SK-N-SH (cell line): ENCODE data around the gene MTCH2. TPM values are rescaled to one million over a fixed set of nuclear protein-coding genes. Genes with fewer than 3 reads are reported as not detected.
"Not testable (repeated sequence)": the region's sequence is repeated elsewhere in the genome, so short reads cannot be mapped to it uniquely, and the experiment has no call there.

Experiments
- CTCF ChIA-PET: fragments of 300-600, 350-600 bp; formaldehyde crosslinking; extraction: SDS; loops from one replicate; lab custom pipeline; 2021; lab: Yijun Ruan, JAX
- POLR2A ChIA-PET: fragments of 350-600 bp; sonication (Branson Sonifier 250); formaldehyde crosslinking; extraction: SDS; loops from one replicate; lab custom pipeline; 2020; ENCODE audit warnings: antibody characterized with exemption, inconsistent platforms; lab: Yijun Ruan, JAX
- DNase-seq: peaks from one replicate; pipeline ENCODE4 v3.0.0; 2012
- H2AFZ ChIP-seq: fragments of 200-600 bp; sonication (generic); 2 replicates; pipeline ENCODE4 v1.8.1; 2016; ENCODE audit warnings: antibody characterized with exemption, mild to moderate bottlenecking, low read depth
- H3F3A ChIP-seq: fragments of 200-600 bp; sonication (generic); replicated peaks from 2 replicates; pipeline ENCODE3; 2016; ENCODE audit warnings: antibody characterized with exemption, mild to moderate bottlenecking; ENCODE audit not compliant: insufficient read depth
- H3K27ac ChIP-seq, 2 experiments: fragments of 200-500 bp in 1 of 2; fragments of 200-600 bp in 1 of 2; sonication (Bioruptor generic) in 1 of 2; sonication (generic), shearing (Covaris generic) in 1 of 2; 2 replicates each; pipeline versions ENCODE4 v1.5.1 to v1.6.1; 2014 to 2016; ENCODE audit warnings: low read depth in 2 of 2, inconsistent platforms in 1 of 2, low read length in 1 of 2, mild to moderate bottlenecking in 1 of 2, mixed read lengths in 1 of 2
- H3K27me3 ChIP-seq: fragments of 200-600 bp; sonication (generic), shearing (Covaris generic); 2 replicates; pipeline ENCODE4 v1.6.1; 2016; ENCODE audit warnings: mixed run types; ENCODE audit not compliant: insufficient read depth
- H3K36me3 ChIP-seq, 2 experiments: fragments of 200-500 bp in 1 of 2; fragments of 200-600 bp in 1 of 2; sonication (Bioruptor generic) in 1 of 2; sonication (generic) in 1 of 2; replicated peaks in 1 of 2; 2 replicates each; pipeline versions ENCODE3 to v1.5.1; 2014 to 2016; ENCODE audit warnings: low read length in 1 of 2, mild to moderate bottlenecking in 1 of 2; ENCODE audit not compliant: insufficient read depth in 2 of 2, control insufficient read depth in 1 of 2
- H3K4me1 ChIP-seq, 2 experiments: fragments of 200-500 bp in 1 of 2; fragments of 200-600 bp in 1 of 2; sonication (Bioruptor generic) in 1 of 2; sonication (generic), shearing (Covaris generic) in 1 of 2; 2 replicates each; pipeline versions ENCODE4 v1.5.1 to v1.6.1; 2014 to 2016; ENCODE audit warnings: low read depth in 1 of 2, low read length in 1 of 2, mixed run types in 1 of 2; ENCODE audit not compliant: insufficient read depth in 2 of 2, control insufficient read depth in 1 of 2
- H3K4me2 ChIP-seq: fragments of 200-600 bp; sonication (generic), shearing (Covaris generic); 2 replicates; pipeline ENCODE4 v1.6.1; 2017; ENCODE audit warnings: mixed run types
- H3K4me3 ChIP-seq, 2 experiments: fragments of 200-500 bp in 1 of 2; fragments of 200-600 bp in 1 of 2; sonication (Bioruptor generic) in 1 of 2; sonication (generic), shearing (Covaris generic) in 1 of 2; 2 replicates each; pipeline versions ENCODE4 v1.5.1 to v1.8.1; 2014 to 2016; ENCODE audit warnings: low read depth in 2 of 2, inconsistent platforms in 1 of 2, low read length in 1 of 2, mild to moderate bottlenecking in 1 of 2, mixed read lengths in 1 of 2, moderate library complexity in 1 of 2
- H3K79me2 ChIP-seq: fragments of 200-600 bp; sonication (generic); 2 replicates; pipeline ENCODE4 v1.8.1; 2017; ENCODE audit warnings: mild to moderate bottlenecking; ENCODE audit not compliant: insufficient read depth
- H3K9ac ChIP-seq: fragments of 200-600 bp; sonication (generic); 2 replicates; pipeline ENCODE4 v1.6.1; 2017; ENCODE audit warnings: mixed run types
- H3K9me2 ChIP-seq: fragments of 200-600 bp; sonication (generic); 2 replicates; pipeline ENCODE4 v1.6.1; 2017; ENCODE audit warnings: mixed run types
- H3K9me3 ChIP-seq: fragments of 200-600 bp; sonication (generic); 2 replicates; pipeline ENCODE4 v1.6.1; 2017; ENCODE audit warnings: mixed run types, mild to moderate bottlenecking, moderate library complexity
- H4K20me1 ChIP-seq: fragments of 200-600 bp; sonication (generic); 2 replicates; pipeline ENCODE4 v1.6.1; 2017; ENCODE audit warnings: mild to moderate bottlenecking, mixed run types; ENCODE audit not compliant: insufficient read depth
- CHD2 ChIP-seq: fragments of 150-350 bp; IDR thresholded peaks from 2 replicates; pipeline ENCODE4 v1.6.1; 2018; ENCODE audit warnings: low read length; ENCODE audit not compliant: partially characterized antibody
- EP300 ChIP-seq, 2 experiments: IDR thresholded peaks; 2 replicates each; pipeline versions ENCODE4 v1.4.0 to v1.6.1; 2012; ENCODE audit warnings: borderline replicate concordance in 1 of 2, low read depth in 1 of 2, low read length in 1 of 2
- EZH2phosphoT487 ChIP-seq: fragments of 200-600 bp; sonication (generic); IDR thresholded peaks from 2 replicates; pipeline ENCODE4 v1.6.1; 2017; ENCODE audit warnings: low read depth, mixed run types, mild to moderate bottlenecking, antibody characterized with exemption, moderate library complexity, borderline replicate concordance
- FOSL2 ChIP-seq: IDR thresholded peaks from 2 replicates; pipeline ENCODE4 v1.4.0; 2012; ENCODE audit warnings: low read depth, mild to moderate bottlenecking, moderate library complexity, borderline replicate concordance
- FOXJ3 ChIP-seq: sonication (generic); formaldehyde crosslinking; IDR thresholded peaks from 2 replicates; pipeline ENCODE4 v1.5.1; 2020; ENCODE audit warnings: mild to moderate bottlenecking, missing genetic modification reagents
- GABPA ChIP-seq: IDR thresholded peaks from 2 replicates; pipeline ENCODE4 v1.4.0; 2012; ENCODE audit warnings: low read depth, mild to moderate bottlenecking
- GATA2 ChIP-seq: sonication (generic); formaldehyde crosslinking; IDR thresholded peaks from 2 replicates; pipeline ENCODE4 v1.5.0; 2020; ENCODE audit warnings: mild to moderate bottlenecking, missing genetic modification reagents
- MEF2A ChIP-seq: IDR thresholded peaks from 2 replicates; pipeline ENCODE4 v1.4.0; 2012; ENCODE audit warnings: low read depth, borderline replicate concordance
- MXI1 ChIP-seq: IDR thresholded peaks from 2 replicates; pipeline ENCODE4 v1.6.1; 2012; ENCODE audit warnings: mild to moderate bottlenecking, low read depth, low read length, improper control_type of control experiment
- POLR2AphosphoS5 ChIP-seq: IDR thresholded peaks from 2 replicates; pipeline ENCODE4 v1.6.1; 2012; ENCODE audit warnings: low read depth, low read length
- RCOR1 ChIP-seq: fragments of 150-350 bp; IDR thresholded peaks from 2 replicates; pipeline ENCODE4 v1.6.1; 2017; ENCODE audit warnings: antibody characterized with exemption, low read length
- RFX5 ChIP-seq: IDR thresholded peaks from 2 replicates; pipeline ENCODE4 v1.6.1; 2012; ENCODE audit warnings: mild to moderate bottlenecking, improper control_type of control experiment, low read length
- RXRA ChIP-seq: IDR thresholded peaks from 2 replicates; pipeline ENCODE4 v1.4.0; 2012; ENCODE audit warnings: low read depth, mild to moderate bottlenecking, borderline replicate concordance
- TCF12 ChIP-seq: IDR thresholded peaks from 2 replicates; pipeline ENCODE4 v1.4.0; 2012
- WGBS: methylation state at CpG from one replicate; pipeline ENCODE4 v1.1.6; 2017; ENCODE audit warnings: low lambda C conversion rate; 5-methylcytosine and 5-hydroxymethylcytosine counted together
- polyA plus RNA-seq, 3 experiments: library from polyadenylated mRNA; depleted of rRNA; stranded (reverse); fragments of >200 nt; gene quantifications; 2 replicates each; pipeline ENCODE4 v1.2.3, GENCODE V29; 2012
- TF ChIP-seq, protein P1 (sequence below): IDR thresholded peaks from 2 replicates; pipeline ENCODE4 v1.4.0; 2012; ENCODE audit warnings: low read depth
- TF ChIP-seq, protein P2 (sequence below): IDR thresholded peaks from 2 replicates; pipeline ENCODE4 v1.4.0; 2012; ENCODE audit warnings: low read depth, borderline replicate concordance
- TF ChIP-seq, protein P3 (sequence below): fragments of 150-350 bp; IDR thresholded peaks from 2 replicates; pipeline ENCODE4 v1.6.1; 2016; ENCODE audit warnings: mild to moderate bottlenecking, low read depth, low read length

Gene MTCH2
- polyA plus RNA-seq, 1 of the 3 experiments (the other 2 are of a cell fraction), result 132 TPM

DNA sequence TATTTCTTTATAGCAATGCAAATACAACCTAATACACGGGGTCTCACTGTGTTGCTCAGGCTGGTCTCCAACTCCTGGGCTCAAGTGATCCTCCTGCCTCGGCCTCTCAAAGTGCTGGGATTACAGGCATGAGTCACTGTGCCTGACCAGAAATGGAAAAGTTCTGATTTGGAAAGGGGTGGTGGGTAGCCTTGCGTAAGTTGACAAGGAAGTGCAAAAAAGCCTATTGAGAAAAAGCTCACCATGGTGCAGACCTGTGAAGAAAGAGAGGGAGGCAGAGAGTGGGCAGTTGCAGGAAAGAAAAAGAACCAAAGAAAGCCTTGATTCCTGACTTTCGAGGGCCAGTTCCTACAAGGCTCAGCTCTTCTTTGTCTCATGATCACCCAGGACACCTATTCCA lies 45.8 kb upstream of the MTCH2 start:
- no peaks in the 10 kb centered on the region for H3K4me1 ChIP-seq
- no peak overlapping the region for H3K4me3 ChIP-seq
- H3K36me3 ChIP-seq, result no peaks in the 10 kb centered on the region
- H3K27ac ChIP-seq, result no peak overlapping the region
- H2AFZ ChIP-seq, result no peak overlapping the region
- H3K9ac ChIP-seq, result no peak overlapping the region
- no peaks in the 10 kb centered on the region for H3K9me3 ChIP-seq
- ChIA-PET CTCF (interaction anchor here (1.2 kb wide), 1 partner anchor 525 kb away, joined by 6 read pairs; no protein-coding TSS in a partner anchor), POLR2A (no interaction called here)
- H3F3A ChIP-seq, result no peaks in the 10 kb centered on the region
- no peaks in the 10 kb centered on the region for H3K27me3 ChIP-seq
- no peak overlapping the region for H3K4me2 ChIP-seq
- no peak for DNase-seq
- 84% methylated on average over 4 of the region's 4 CpGs for WGBS
- no peaks in the 10 kb centered on the region for H3K79me2 ChIP-seq
- no peaks in the 10 kb centered on the region for H4K20me1 ChIP-seq
- TF ChIP-seq EZH2phosphoT487 (no peak), EP300 (IDR thresholded peaks at IDR 0.05; ENCODE audit: borderline replicate concordance in 1 of 2, low read depth in 1 of 2, low read length in 1 of 2) (no peak), RXRA (no peak), FOXJ3 (CRISPR knock-in tag) (no peak), GATA2 (CRISPR knock-in tag) (no peak), TCF12 (no peak), MEF2A (no peak), GABPA (no peak), RCOR1 (no peak), FOSL2 (no peak), RFX5 (no peak), POLR2AphosphoS5 (no peak), MXI1 (no peak), CHD2 (no peak)
- TF ChIP-seq, protein P1, sequence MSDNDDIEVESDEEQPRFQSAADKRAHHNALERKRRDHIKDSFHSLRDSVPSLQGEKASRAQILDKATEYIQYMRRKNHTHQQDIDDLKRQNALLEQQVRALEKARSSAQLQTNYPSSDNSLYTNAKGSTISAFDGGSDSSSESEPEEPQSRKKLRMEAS, result no peak
- TF ChIP-seq, protein P2, sequence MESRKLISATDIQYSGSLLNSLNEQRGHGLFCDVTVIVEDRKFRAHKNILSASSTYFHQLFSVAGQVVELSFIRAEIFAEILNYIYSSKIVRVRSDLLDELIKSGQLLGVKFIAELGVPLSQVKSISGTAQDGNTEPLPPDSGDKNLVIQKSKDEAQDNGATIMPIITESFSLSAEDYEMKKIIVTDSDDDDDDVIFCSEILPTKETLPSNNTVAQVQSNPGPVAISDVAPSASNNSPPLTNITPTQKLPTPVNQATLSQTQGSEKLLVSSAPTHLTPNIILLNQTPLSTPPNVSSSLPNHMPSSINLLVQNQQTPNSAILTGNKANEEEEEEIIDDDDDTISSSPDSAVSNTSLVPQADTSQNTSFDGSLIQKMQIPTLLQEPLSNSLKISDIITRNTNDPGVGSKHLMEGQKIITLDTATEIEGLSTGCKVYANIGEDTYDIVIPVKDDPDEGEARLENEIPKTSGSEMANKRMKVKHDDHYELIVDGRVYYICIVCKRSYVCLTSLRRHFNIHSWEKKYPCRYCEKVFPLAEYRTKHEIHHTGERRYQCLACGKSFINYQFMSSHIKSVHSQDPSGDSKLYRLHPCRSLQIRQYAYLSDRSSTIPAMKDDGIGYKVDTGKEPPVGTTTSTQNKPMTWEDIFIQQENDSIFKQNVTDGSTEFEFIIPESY, result no peak
- TF ChIP-seq, protein P3, sequence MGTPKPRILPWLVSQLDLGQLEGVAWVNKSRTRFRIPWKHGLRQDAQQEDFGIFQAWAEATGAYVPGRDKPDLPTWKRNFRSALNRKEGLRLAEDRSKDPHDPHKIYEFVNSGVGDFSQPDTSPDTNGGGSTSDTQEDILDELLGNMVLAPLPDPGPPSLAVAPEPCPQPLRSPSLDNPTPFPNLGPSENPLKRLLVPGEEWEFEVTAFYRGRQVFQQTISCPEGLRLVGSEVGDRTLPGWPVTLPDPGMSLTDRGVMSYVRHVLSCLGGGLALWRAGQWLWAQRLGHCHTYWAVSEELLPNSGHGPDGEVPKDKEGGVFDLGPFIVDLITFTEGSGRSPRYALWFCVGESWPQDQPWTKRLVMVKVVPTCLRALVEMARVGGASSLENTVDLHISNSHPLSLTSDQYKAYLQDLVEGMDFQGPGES, result no peak
- no peaks in the 10 kb centered on the region for H3K9me2 ChIP-seq

DNA sequence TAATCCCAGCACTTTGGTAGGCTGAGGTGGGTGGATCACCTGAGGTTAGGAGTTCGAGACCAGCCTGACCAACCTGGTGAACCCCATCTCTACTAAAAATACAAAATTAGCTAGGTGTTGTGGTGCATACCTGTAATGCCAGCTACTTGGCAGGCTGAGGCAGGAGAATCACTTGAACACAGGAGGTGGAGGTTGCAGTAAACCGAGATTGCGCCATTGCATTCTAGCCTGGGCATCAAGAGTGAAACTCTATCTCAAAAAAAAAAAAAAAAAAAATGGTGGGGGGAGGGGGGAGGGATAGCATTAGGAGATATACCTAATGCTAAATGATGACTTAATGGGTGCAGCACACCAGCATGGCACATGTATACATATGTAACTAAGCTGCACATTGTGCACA lies 44.3 kb upstream of the MTCH2 start:
- not testable (repeated sequence) for H3K9ac ChIP-seq, H3K4me2 ChIP-seq

More for the DNA sequence above, 44.3 kb upstream of the MTCH2 start:
- H3K36me3 ChIP-seq, H3F3A ChIP-seq, H4K20me1 ChIP-seq, H3K4me1 ChIP-seq, H3K9me2 ChIP-seq, DNase-seq, H3K9me3 ChIP-seq, H3K79me2 ChIP-seq, H2AFZ ChIP-seq, H3K4me3 ChIP-seq, H3K27ac ChIP-seq, H3K27me3 ChIP-seq, POLR2A ChIA-PET: not testable (repeated sequence)
- CTCF ChIA-PET, result interaction anchor here (1.2 kb wide), 1 partner anchor 524 kb away, joined by 6 read pairs; no protein-coding TSS in a partner anchor
- WGBS, result 91% methylated on average over 3 of the region's 3 CpGs
